ENCODE measurements around the gene TMEFF2.
"Not testable (repeated sequence)": the region's sequence is repeated elsewhere in the genome, so short reads cannot be mapped to it uniquely, and the experiment has no call there.

The TMEFF2 gene

GRCh38 chr2:192127434-192127833 is 67.3 kb downstream of the TMEFF2 start:
- no peak for DNase-seq (ENCODE audit: low read depth)

- DNase-seq (ENCODE audit: low read depth) = no peak
Observed at GRCh38 chr2:192126912-192127311, 67.8 kb downstream of the TMEFF2 start.

- DNase-seq (ENCODE audit: low read depth) = no peak
Observed at GRCh38 chr2:192126426-192126825, 68.3 kb downstream of the TMEFF2 start.

GRCh38 chr2:192124571-192124970 is 70.2 kb downstream of the TMEFF2 start:
- DNase-seq (ENCODE audit: low read depth) = no peak

- DNase-seq (ENCODE audit: low read depth) = no peak
Observed at GRCh38 chr2:192123847-192124246, 70.9 kb downstream of the TMEFF2 start.

GRCh38 chr2:192122946-192123345 is 71.8 kb downstream of the TMEFF2 start:
- DNase-seq (ENCODE audit: low read depth) = no peak

- DNase-seq (ENCODE audit: low read depth) = no peak
Observed at GRCh38 chr2:192122141-192122540, 72.6 kb downstream of the TMEFF2 start.

- no peak for DNase-seq (ENCODE audit: low read depth)
Observed at GRCh38 chr2:192119536-192119935, 75.2 kb downstream of the TMEFF2 start.

GRCh38 chr2:192117705-192118104 is 77.0 kb downstream of the TMEFF2 start:
- DNase-seq (ENCODE audit: low read depth) = no peak

GRCh38 chr2:192111536-192111935 is 83.2 kb downstream of the TMEFF2 start:
- not testable (repeated sequence) for DNase-seq (ENCODE audit: low read depth)

- DNase-seq (ENCODE audit: low read depth) = no peak
Observed at GRCh38 chr2:192099742-192100141, 95.0 kb downstream of the TMEFF2 start.

GRCh38 chr2:192098814-192099491 is 95.8 kb downstream of the TMEFF2 start:
- no peak for DNase-seq (ENCODE audit: low read depth)

- DNase-seq (ENCODE audit: low read depth) = no peak
Observed at GRCh38 chr2:192091476-192091875, 103.3 kb downstream of the TMEFF2 start.

GRCh38 chr2:192090911-192091310 is 103.8 kb downstream of the TMEFF2 start:
- no peak for DNase-seq (ENCODE audit: low read depth)

- no peak for DNase-seq (ENCODE audit: low read depth)
Observed at GRCh38 chr2:192087398-192087958, 107.3 kb downstream of the TMEFF2 start.

- DNase-seq (ENCODE audit: low read depth) = no peak
Observed at GRCh38 chr2:192082121-192082520, 112.6 kb downstream of the TMEFF2 start.

GRCh38 chr2:192080096-192080495 is 114.6 kb downstream of the TMEFF2 start:
- not testable (repeated sequence) for DNase-seq (ENCODE audit: low read depth)

- no peak for DNase-seq (ENCODE audit: low read depth)
Observed at GRCh38 chr2:192073878-192074277, 120.9 kb downstream of the TMEFF2 start.

GRCh38 chr2:192072778-192073177 is 122.0 kb downstream of the TMEFF2 start:
- DNase-seq (ENCODE audit: low read depth) = no peak

GRCh38 chr2:192072261-192072660 is 122.5 kb downstream of the TMEFF2 start:
- DNase-seq (ENCODE audit: low read depth) = no peak

- no peak for DNase-seq (ENCODE audit: low read depth)
Observed at GRCh38 chr2:192070099-192070498, 124.6 kb downstream of the TMEFF2 start.

GRCh38 chr2:192069417-192069816 is 125.3 kb downstream of the TMEFF2 start:
- no peak for DNase-seq (ENCODE audit: low read depth)

GRCh38 chr2:192068966-192069365 is 125.8 kb downstream of the TMEFF2 start:
- no peak for DNase-seq (ENCODE audit: low read depth)

- DNase-seq (ENCODE audit: low read depth) = no peak
Observed at GRCh38 chr2:192067631-192068030, 127.1 kb downstream of the TMEFF2 start.

Data from non-pigmented ciliary epithelial cell (primary cell).